Activated CD8-positive, alpha-beta memory T cell treated with anti-CD3 and anti-CD28 coated beads, Interleukin-2, amount 50 U/mL, for 24 hours (primary cell): ENCODE results near the gene SUPT3H.

Experiments
- DNase-seq: peaks from one replicate; pipeline ENCODE4 v3.0.0-alpha.2; 2020; ENCODE audit errors: extremely low read depth

SUPT3H gene

GRCh38 chr6:45002390-45003105, 375.2 kb downstream of the SUPT3H start:
- no peak for DNase-seq

GRCh38 chr6:45001663-45002062, 376.1 kb downstream of the SUPT3H start:
- DNase-seq = no peak

- no peak for DNase-seq
Measured at GRCh38 chr6:45000833-45001232, 376.9 kb downstream of the SUPT3H start.

GRCh38 chr6:44999066-44999465, 378.7 kb downstream of the SUPT3H start:
- no peak for DNase-seq

GRCh38 chr6:44995486-44996132, 382.1 kb downstream of the SUPT3H start:
- DNase-seq = no peak

GRCh38 chr6:44989391-44989790, 388.3 kb downstream of the SUPT3H start:
- DNase-seq = no peak

- no peak for DNase-seq
Measured at GRCh38 chr6:44985006-44985405, 392.7 kb downstream of the SUPT3H start.

- DNase-seq = no peak
Measured at GRCh38 chr6:44983467-44984365, 394.0 kb downstream of the SUPT3H start.

GRCh38 chr6:44980841-44981240, 396.9 kb downstream of the SUPT3H start:
- DNase-seq = no peak

GRCh38 chr6:44976677-44977641, 400.8 kb downstream of the SUPT3H start:
- no peak for DNase-seq

- DNase-seq = no peak
Measured at GRCh38 chr6:44974511-44974910, 403.2 kb downstream of the SUPT3H start.

GRCh38 chr6:44972709-44973108, 405.0 kb downstream of the SUPT3H start:
- DNase-seq = no peak

- no peak for DNase-seq
Measured at GRCh38 chr6:44969446-44970185, 408.1 kb downstream of the SUPT3H start.

- no peak for DNase-seq
Measured at GRCh38 chr6:44967481-44967880, 410.3 kb downstream of the SUPT3H start.

GRCh38 chr6:44966449-44967092, 411.2 kb downstream of the SUPT3H start:
- DNase-seq = no peak

GRCh38 chr6:44965708-44966107, 412.0 kb downstream of the SUPT3H start:
- no peak for DNase-seq

- no peak for DNase-seq
Measured at GRCh38 chr6:44960898-44961297, 416.8 kb downstream of the SUPT3H start.

GRCh38 chr6:44959651-44960050, 418.1 kb downstream of the SUPT3H start:
- DNase-seq = no peak

- DNase-seq = no peak
Measured at GRCh38 chr6:44957156-44957555, 420.6 kb downstream of the SUPT3H start.

GRCh38 chr6:44956396-44956795, 421.3 kb downstream of the SUPT3H start:
- no peak for DNase-seq
